Measurements from ENCODE around the gene UBIAD1. TPM values are rescaled to one million over a fixed set of nuclear protein-coding genes. Genes with fewer than 3 reads are reported as not detected.

Gene UBIAD1
- total and polyA plus RNA-seq, 4 donors = 7.5 to 17.9 (median 9.5) TPM

DNA sequence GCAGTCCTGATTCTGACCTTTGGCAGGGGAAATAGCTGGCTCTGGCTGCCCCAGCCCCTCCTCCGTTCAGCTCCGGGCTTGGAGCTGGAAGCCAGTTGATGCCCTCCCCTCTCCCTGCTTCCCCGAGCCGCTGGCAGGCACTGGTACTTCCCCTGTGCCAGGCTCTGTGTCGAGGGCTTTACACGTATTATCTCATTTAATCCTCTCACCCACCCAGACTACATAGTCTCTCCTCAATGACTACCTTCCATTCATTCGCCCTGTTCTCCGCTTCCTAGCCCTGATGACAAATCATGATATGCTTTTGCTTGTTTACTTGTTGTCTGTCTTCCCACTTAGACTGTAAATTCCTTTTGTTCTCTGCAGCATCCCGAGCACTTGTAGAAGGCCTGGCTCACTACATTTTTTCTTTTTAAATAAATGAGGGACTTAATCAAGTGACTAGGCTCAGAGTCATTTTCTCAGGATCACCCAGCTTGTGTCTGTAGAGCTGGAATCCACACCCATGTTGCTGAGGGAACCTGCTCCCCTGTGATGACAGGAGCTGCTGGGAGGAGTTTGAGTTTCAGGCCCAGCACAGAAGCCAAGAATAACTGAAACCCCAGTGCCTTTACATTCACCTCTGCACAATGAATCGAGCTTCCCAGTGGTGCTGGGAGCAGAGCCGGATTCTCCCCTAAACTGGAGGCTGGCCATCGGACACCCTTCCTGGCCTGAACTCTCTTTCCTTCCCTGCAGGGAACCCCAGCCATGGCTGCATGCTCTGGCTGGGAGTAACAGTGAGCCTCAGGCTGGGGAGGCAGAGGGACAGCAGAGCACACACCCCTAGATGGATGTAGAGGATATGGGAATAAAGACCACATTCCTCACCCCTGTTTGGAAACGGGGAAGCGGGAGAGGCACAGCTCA lies 58.3 kb downstream of the UBIAD1 start:
- no peak for TF ChIP-seq CTCF (IDR thresholded peaks at IDR 0.05; ENCODE audit: control extremely low read depth, extremely low read depth)
- no peak for ATAC-seq (ENCODE audit: insufficient read depth, low FRiP score)
- H3K9me3 ChIP-seq (ENCODE audit: control insufficient read depth in 4 of 4, insufficient read depth in 3 of 4, low read length in 3 of 4) = no peaks in the 10 kb centered on the region
- H3K4me3 ChIP-seq = no peak overlapping the region
- no peaks in the 10 kb centered on the region for H3K36me3 ChIP-seq (ENCODE audit: control insufficient read depth in 4 of 4, insufficient read depth in 4 of 4, low read length in 4 of 4)
- no peak overlapping the region for H3K27ac ChIP-seq (ENCODE audit: low read depth in 1 of 2, low read length in 1 of 2)
- H3K27me3 ChIP-seq (ENCODE audit: control insufficient read depth in 3 of 3, insufficient read depth in 3 of 3, low read length in 2 of 3) = no peaks in the 10 kb centered on the region
- DNase-seq = no peak
- WGBS, 2 donors = 76 to 84% methylated on average over 14 of the region's 14 CpGs
- no peak overlapping the region for H3K9ac ChIP-seq (ENCODE audit: insufficient read depth in 1 of 2, low read length in 2 of 2)
- H3K4me1 ChIP-seq (ENCODE audit: control insufficient read depth in 5 of 5, insufficient read depth in 5 of 5, low read length in 5 of 5) = no peaks in the 10 kb centered on the region

DNA sequence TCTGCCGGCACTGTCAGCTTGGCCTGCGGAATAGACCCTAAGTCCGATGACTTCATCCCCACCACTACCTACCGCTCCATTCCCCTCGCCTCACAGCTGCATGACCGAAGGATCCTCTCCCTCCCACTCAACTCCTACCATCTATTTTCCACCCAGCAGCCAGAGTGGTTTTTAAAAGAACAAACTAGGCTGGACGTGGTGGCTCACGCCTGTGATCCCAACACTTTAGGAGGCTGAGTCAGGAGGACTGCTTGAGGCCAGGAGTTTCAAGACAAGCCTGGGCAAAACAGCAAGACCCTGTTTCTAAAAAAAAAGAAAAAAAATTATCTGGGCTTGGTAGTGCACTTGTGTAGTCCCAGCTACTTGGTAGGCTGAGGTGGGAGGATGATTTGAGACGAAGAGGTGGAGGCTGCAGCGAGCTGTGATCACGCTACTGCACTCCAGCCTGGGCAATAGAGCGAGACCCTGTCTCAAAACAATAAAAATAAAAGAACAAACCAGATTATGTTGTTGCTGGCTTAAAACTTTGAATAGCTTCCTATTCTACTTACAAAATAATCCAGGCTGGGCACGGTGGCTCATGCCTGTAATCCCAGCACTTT lies 59.0 kb downstream of the UBIAD1 start:
- no peaks in the 10 kb centered on the region for H3K9me3 ChIP-seq (ENCODE audit: control insufficient read depth in 4 of 4, insufficient read depth in 3 of 4, low read length in 3 of 4)
- H3K9ac ChIP-seq (ENCODE audit: insufficient read depth in 1 of 2, low read length in 2 of 2) = no peak overlapping the region
- no peak for DNase-seq
- H3K4me3 ChIP-seq = no peak overlapping the region
- H3K27ac ChIP-seq (ENCODE audit: low read depth in 1 of 2, low read length in 1 of 2) = no peak overlapping the region
- ATAC-seq (ENCODE audit: insufficient read depth, low FRiP score) = no peak
- 90 to 94% methylated on average over 13 of the region's 13 CpGs for WGBS, 2 donors
- peaks cover 0 to 2% (median 0%) of the 10 kb centered on the region in 3 donors for H3K27me3 ChIP-seq (ENCODE audit: control insufficient read depth in 3 of 3, insufficient read depth in 3 of 3, low read length in 2 of 3)
- TF ChIP-seq CTCF (IDR thresholded peaks at IDR 0.05; ENCODE audit: control extremely low read depth, extremely low read depth) = no peak
- H3K36me3 ChIP-seq (ENCODE audit: control insufficient read depth in 4 of 4, insufficient read depth in 4 of 4, low read length in 4 of 4) = no peaks in the 10 kb centered on the region
- H3K4me1 ChIP-seq (ENCODE audit: control insufficient read depth in 5 of 5, insufficient read depth in 5 of 5, low read length in 5 of 5) = no peaks in the 10 kb centered on the region

GRCh38 chr1:11333631-11334030 lies 60.6 kb downstream of the UBIAD1 start:
- no peak for TF ChIP-seq CTCF (IDR thresholded peaks at IDR 0.05; ENCODE audit: control extremely low read depth, extremely low read depth)
- H3K4me1 ChIP-seq (ENCODE audit: control insufficient read depth in 5 of 5, insufficient read depth in 5 of 5, low read length in 5 of 5) = no peaks in the 10 kb centered on the region
- H3K36me3 ChIP-seq (ENCODE audit: control insufficient read depth in 4 of 4, insufficient read depth in 4 of 4, low read length in 4 of 4) = no peaks in the 10 kb centered on the region
- no peak overlapping the region for H3K27ac ChIP-seq (ENCODE audit: low read depth in 1 of 2, low read length in 1 of 2)
- DNase-seq = no peak
- H3K27me3 ChIP-seq (ENCODE audit: control insufficient read depth in 3 of 3, insufficient read depth in 3 of 3, low read length in 2 of 3) = peaks cover 0 to 8% (median 4%) of the 10 kb centered on the region in 3 donors
- WGBS, 2 donors = 48 to 56% methylated on average over 7 of the region's 7 CpGs
- H3K4me3 ChIP-seq = no peak overlapping the region
- no peak for ATAC-seq (ENCODE audit: insufficient read depth, low FRiP score)
- no peaks in the 10 kb centered on the region for H3K9me3 ChIP-seq (ENCODE audit: control insufficient read depth in 4 of 4, insufficient read depth in 3 of 4, low read length in 3 of 4)
- H3K9ac ChIP-seq (ENCODE audit: insufficient read depth in 1 of 2, low read length in 2 of 2) = no peak overlapping the region

Measured in lung (tissue), 12 donors.